ENCODE data around the gene UNC5B. TPM values are rescaled to one million over a fixed set of nuclear protein-coding genes. Genes with fewer than 3 reads are reported as not detected.

UNC5B gene
- total and polyA plus RNA-seq, 11 donors = 4.8 to 22.8 (median 10.1) TPM

DNA sequence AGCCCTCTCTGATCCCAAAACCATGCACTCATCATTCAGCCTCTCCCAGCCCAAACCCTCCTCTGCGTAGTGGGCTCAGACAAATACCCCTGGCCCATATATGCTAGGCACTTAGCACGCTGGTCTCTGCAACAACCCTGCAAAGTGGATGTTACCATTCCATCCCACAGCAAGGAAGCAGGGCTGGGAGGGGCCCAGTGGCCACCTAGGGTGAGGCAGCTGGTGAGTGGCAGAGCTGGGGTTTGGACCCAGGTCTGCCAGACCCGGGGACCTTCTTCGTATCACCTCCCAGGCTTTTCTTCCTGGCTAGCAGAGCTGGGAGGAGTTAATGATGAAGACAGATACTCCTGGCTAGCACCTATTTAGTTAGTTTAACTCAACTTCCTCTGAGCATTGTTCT, 73.6 kb downstream of the UNC5B start:
- no peak overlapping the region for H3K27ac ChIP-seq
- no peaks in the 10 kb centered on the region for H3K9me3 ChIP-seq
- H3K4me1 ChIP-seq = peaks cover 0 to 14% (median 6%) of the 10 kb centered on the region in 12 donors
- TF ChIP-seq, protein P1, sequence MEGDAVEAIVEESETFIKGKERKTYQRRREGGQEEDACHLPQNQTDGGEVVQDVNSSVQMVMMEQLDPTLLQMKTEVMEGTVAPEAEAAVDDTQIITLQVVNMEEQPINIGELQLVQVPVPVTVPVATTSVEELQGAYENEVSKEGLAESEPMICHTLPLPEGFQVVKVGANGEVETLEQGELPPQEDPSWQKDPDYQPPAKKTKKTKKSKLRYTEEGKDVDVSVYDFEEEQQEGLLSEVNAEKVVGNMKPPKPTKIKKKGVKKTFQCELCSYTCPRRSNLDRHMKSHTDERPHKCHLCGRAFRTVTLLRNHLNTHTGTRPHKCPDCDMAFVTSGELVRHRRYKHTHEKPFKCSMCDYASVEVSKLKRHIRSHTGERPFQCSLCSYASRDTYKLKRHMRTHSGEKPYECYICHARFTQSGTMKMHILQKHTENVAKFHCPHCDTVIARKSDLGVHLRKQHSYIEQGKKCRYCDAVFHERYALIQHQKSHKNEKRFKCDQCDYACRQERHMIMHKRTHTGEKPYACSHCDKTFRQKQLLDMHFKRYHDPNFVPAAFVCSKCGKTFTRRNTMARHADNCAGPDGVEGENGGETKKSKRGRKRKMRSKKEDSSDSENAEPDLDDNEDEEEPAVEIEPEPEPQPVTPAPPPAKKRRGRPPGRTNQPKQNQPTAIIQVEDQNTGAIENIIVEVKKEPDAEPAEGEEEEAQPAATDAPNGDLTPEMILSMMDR (IDR thresholded peaks at IDR 0.05) = no peak
- no peak for TF ChIP-seq POLR2A (IDR thresholded peaks at IDR 0.05)
- ATAC-seq (no peak), DNase-seq (no peak)
- no peaks in the 10 kb centered on the region for H3K27me3 ChIP-seq
- H3K36me3 ChIP-seq = peaks cover 0 to 93% (median 40%) of the 10 kb centered on the region in 9 donors
- WGBS, 4 donors = 80 to 84% (median 81%) methylated on average over 4 of the region's 4 CpGs
- intact Hi-C loops (cut with DNase I) = loop anchor here in 9 of 10 donors (1.0 to 10.0 kb wide), 11 partner anchors 74 to 384 kb away; partner anchors contain the start of gene UNC5B (in 1 of the 9)
- no peak overlapping the region for H3K4me3 ChIP-seq

DNA sequence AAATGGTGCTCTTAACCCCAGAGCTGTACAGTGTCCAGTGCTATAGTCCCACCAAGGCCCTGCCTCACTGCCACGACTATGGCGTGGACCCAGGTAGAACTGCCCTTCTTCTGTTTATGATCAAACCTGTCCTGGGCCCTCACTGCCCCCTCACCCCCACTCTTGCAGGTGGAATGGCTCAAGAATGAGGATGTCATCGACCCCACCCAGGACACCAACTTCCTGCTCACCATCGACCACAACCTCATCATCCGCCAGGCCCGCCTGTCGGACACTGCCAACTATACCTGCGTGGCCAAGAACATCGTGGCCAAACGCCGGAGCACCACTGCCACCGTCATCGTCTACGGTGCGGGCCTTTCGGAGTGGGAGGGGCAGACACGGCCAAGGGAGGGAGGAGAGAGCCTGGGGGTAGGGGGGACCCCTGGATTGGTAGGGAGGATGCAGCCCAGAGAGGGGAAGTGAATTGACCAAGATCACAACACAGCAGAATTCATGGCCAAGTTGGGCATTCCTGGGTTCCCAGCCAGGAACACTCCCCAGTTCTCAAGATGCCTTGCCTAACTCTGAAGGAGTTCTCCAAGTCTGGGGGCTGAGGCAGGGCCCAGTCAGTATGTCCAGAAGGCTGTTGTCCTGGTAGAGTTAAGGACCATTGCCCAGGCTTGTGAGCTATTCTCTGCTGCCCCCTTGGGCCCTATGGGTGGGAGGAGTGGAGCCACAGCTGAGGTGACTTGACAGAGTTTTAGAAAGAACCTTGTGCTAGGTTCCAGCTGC, 74.3 kb downstream of the UNC5B start:
- DNase-seq = peak in 1 of 5 donors; percentile 10
- no peaks in the 10 kb centered on the region for H3K9me3 ChIP-seq
- no peak overlapping the region for H3K4me3 ChIP-seq
- H3K27ac ChIP-seq = no peak overlapping the region
- TF ChIP-seq, protein P1 (IDR thresholded peaks at IDR 0.05) = no peak
- no peak for TF ChIP-seq POLR2A (IDR thresholded peaks at IDR 0.05)
- peaks cover 0 to 93% (median 45%) of the 10 kb centered on the region in 9 donors for H3K36me3 ChIP-seq
- no peak for ATAC-seq
- 90 to 93% (median 91%) methylated on average over 17 of the region's 17 CpGs for WGBS, 4 donors
- intact Hi-C loops (cut with DNase I) = loop anchor here in 7 of 10 donors (5.0 to 10.0 kb wide), 6 partner anchors 74 to 384 kb away; partner anchors contain the start of gene UNC5B (in 1 of the 7)
- H3K4me1 ChIP-seq = peaks cover 0 to 14% (median 6%) of the 10 kb centered on the region in 12 donors
- no peaks in the 10 kb centered on the region for H3K27me3 ChIP-seq

DNA sequence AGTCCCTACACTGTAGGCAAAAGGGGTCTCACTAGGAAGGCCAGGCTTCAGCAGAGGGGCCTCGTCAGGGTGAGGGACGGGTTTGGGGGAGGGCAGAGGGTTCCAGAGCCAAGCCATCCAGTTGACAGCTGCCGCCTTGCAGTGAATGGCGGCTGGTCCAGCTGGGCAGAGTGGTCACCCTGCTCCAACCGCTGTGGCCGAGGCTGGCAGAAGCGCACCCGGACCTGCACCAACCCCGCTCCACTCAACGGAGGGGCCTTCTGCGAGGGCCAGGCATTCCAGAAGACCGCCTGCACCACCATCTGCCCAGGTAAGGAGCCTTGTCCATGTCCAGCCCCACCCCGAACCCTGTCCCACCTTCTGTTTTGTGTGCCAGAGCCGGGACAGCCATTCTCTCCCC, 75.1 kb downstream of the UNC5B start:
- intact Hi-C loops (cut with DNase I) = loop anchor here in 7 of 10 donors (5.0 to 10.0 kb wide), 6 partner anchors 75 to 385 kb away; partner anchors contain the start of gene UNC5B (in 1 of the 7)
- Histone ChIP-seq H3K36me3 (peaks cover 0 to 93% (median 45%) of the 10 kb centered on the region in 9 donors), H3K9me3 (no peaks in the 10 kb centered on the region)

More for the DNA sequence above, 75.1 kb downstream of the UNC5B start:
- 86 to 93% (median 90%) methylated on average over 9 to 14 of the region's 14 CpGs for WGBS, 4 donors
- no peak overlapping the region for H3K4me3 ChIP-seq
- ATAC-seq (no peak), DNase-seq (peak in 1 of 5 donors; percentile 13)
- peaks cover 0 to 14% (median 6%) of the 10 kb centered on the region in 12 donors for H3K4me1 ChIP-seq
- no peak overlapping the region for H3K27ac ChIP-seq
- H3K27me3 ChIP-seq = no peaks in the 10 kb centered on the region
- TF ChIP-seq, protein P1 (IDR thresholded peaks at IDR 0.05) = no peak
- no peak for TF ChIP-seq POLR2A (IDR thresholded peaks at IDR 0.05)
